Neural cell (in vitro differentiated cells): Measurements from ENCODE around the gene DDX56. TPM values are rescaled to one million over a fixed set of nuclear protein-coding genes. Genes with fewer than 3 reads are reported as not detected.

ENCODE experiments used
- H2AFZ ChIP-seq: fragments of 200-600, 300-800 bp; sonication (generic), shearing (Covaris generic); 2 replicates; pipeline ENCODE4 v1.6.0; 2014; ENCODE audit warnings: low read depth, mild to moderate bottlenecking, antibody characterized with exemption, low read length, moderate library complexity
- H3F3A ChIP-seq: fragments of 200-600 bp; shearing (Covaris generic); 2 replicates; pipeline ENCODE4 v1.6.1; 2016; ENCODE audit warnings: mild to moderate bottlenecking, moderate library complexity, mixed read lengths, antibody characterized with exemption, low read length; ENCODE audit not compliant: insufficient read depth, poor library complexity, severe bottlenecking
- H3K27ac ChIP-seq: fragments of 200-600, 300-800 bp; sonication (generic), shearing (Covaris generic); 2 replicates; pipeline ENCODE4 v1.5.1; 2014; ENCODE audit warnings: mild to moderate bottlenecking, low read length, moderate library complexity
- H3K27me3 ChIP-seq: fragments of 300-800, 200-600 bp; sonication (generic), shearing (Covaris generic); 2 replicates; pipeline ENCODE4 v1.6.0; 2014; ENCODE audit warnings: mild to moderate bottlenecking, low read depth, low read length, moderate library complexity; ENCODE audit not compliant: insufficient read depth
- H3K36me3 ChIP-seq: fragments of 300-800, 200-600 bp; sonication (generic), shearing (Covaris generic); 2 replicates; pipeline ENCODE4 v1.5.1; 2014; ENCODE audit warnings: mild to moderate bottlenecking, antibody characterized with exemption, low read length, moderate library complexity; ENCODE audit not compliant: insufficient read depth
- H3K4me2 ChIP-seq: fragments of 300-800, 200-600 bp; sonication (generic), shearing (Covaris generic); 2 replicates; pipeline ENCODE4 v1.6.0; 2014; ENCODE audit warnings: mild to moderate bottlenecking, low read length
- H3K4me3 ChIP-seq: fragments of 300-800, 200-600 bp; sonication (generic), shearing (Covaris generic); 2 replicates; pipeline ENCODE4 v1.5.1; 2014; ENCODE audit warnings: mild to moderate bottlenecking, low read length, moderate library complexity
- H3K79me2 ChIP-seq: fragments of 200-600 bp; shearing (Covaris generic); replicated peaks from 2 replicates; pipeline ENCODE4 v1.6.0; 2014; ENCODE audit warnings: mild to moderate bottlenecking, low read length, moderate library complexity; ENCODE audit not compliant: insufficient read depth
- H3K9ac ChIP-seq: fragments of 300-800, 200-600 bp; sonication (generic), shearing (Covaris generic); 2 replicates; pipeline ENCODE4 v1.6.1; 2016; ENCODE audit warnings: mild to moderate bottlenecking, low read length, mixed read lengths
- H3K9me2 ChIP-seq: fragments of 200-600 bp; shearing (Covaris generic); 2 replicates; pipeline ENCODE4 v1.6.1; 2016; ENCODE audit warnings: mild to moderate bottlenecking, low read length, mixed read lengths; ENCODE audit not compliant: insufficient read depth
- H3K9me3 ChIP-seq: fragments of 200-600, 300-800 bp; sonication (generic), shearing (Covaris generic); 2 replicates; pipeline ENCODE4 v1.6.1; 2016; ENCODE audit warnings: mild to moderate bottlenecking, mixed run types, low read length, moderate library complexity, mixed read lengths
- H4K20me1 ChIP-seq: fragments of 200-600 bp; shearing (Covaris generic); 2 replicates; pipeline ENCODE4 v1.6.1; 2016; ENCODE audit warnings: mild to moderate bottlenecking, mixed run types; ENCODE audit not compliant: insufficient read depth
- EP300 ChIP-seq: fragments of 450-650 bp; conservative IDR thresholded peaks from 2 replicates; pipeline ENCODE4 v1.6.1; 2014; ENCODE audit warnings: antibody characterized with exemption, mild to moderate bottlenecking, moderate library complexity; ENCODE audit not compliant: poor library complexity, severe bottlenecking
- EZH2 ChIP-seq: fragments of 200-600, 300-800 bp; shearing (Covaris generic), sonication (generic); IDR thresholded peaks from 2 replicates; pipeline ENCODE4 v1.6.1; 2014; ENCODE audit warnings: antibody characterized with exemption, low read length, borderline replicate concordance, mild to moderate bottlenecking; ENCODE audit not compliant: insufficient read depth, poor library complexity, severe bottlenecking
- MXI1 ChIP-seq: fragments of 450-650 bp; conservative IDR thresholded peaks from 2 replicates; pipeline ENCODE4 v1.6.1; 2014; ENCODE audit warnings: antibody characterized with exemption, mild to moderate bottlenecking; ENCODE audit not compliant: poor library complexity, severe bottlenecking
- POLR2AphosphoS5 ChIP-seq: IDR thresholded peaks from 2 replicates; pipeline ENCODE4 v1.6.1; 2012
- RAD21 ChIP-seq: fragments of 450-650 bp; conservative IDR thresholded peaks from 2 replicates; pipeline ENCODE4 v1.6.1; 2014; ENCODE audit warnings: antibody characterized with exemption, mild to moderate bottlenecking, moderate library complexity
- SMC3 ChIP-seq: fragments of 450-650 bp; conservative IDR thresholded peaks from 2 replicates; pipeline ENCODE4 v1.6.1; 2014; ENCODE audit warnings: antibody characterized with exemption, mild to moderate bottlenecking, moderate library complexity; ENCODE audit not compliant: poor library complexity
- TAF1 ChIP-seq: IDR thresholded peaks from 2 replicates; pipeline ENCODE4 v1.6.1; 2012; ENCODE audit warnings: low read depth
- polyA plus RNA-seq: library from polyadenylated mRNA; depleted of rRNA; stranded (reverse); fragments of >200 nt; gene quantifications from 2 replicates; pipeline ENCODE4 v1.2.3, GENCODE V29; 2014
- TF ChIP-seq, protein P1 (sequence below): fragments of 450-650 bp; IDR thresholded peaks from 2 replicates; pipeline ENCODE4 v1.5.1; 2014; ENCODE audit warnings: antibody characterized with exemption, mild to moderate bottlenecking, moderate library complexity; ENCODE audit not compliant: poor library complexity, severe bottlenecking
- TF ChIP-seq, protein P2 (sequence below): IDR thresholded peaks from 2 replicates; pipeline ENCODE4 v1.6.1; 2012; ENCODE audit warnings: borderline replicate concordance

DDX56 gene
- polyA plus RNA-seq, 1 donor from 2014 or later, result 80.6 TPM

DNA sequence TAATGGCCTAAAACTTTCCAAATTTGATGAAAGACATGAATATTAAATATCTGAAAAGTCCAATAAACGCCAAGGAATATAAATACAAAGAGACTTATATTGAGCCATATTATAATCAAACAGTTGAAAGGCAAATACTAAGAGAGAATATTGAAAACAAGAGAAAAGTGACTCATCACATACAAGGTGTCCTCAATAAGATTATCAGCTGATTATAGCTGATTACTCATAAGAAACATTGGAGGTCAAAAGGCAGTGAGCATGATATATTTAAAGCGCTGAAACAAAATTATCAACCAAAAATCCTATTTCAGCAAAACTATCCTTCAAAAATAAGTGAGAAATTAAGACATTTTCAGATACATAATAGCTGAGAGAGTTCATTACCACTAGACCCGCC lies 24.8 kb downstream of the DDX56 start:
- TF ChIP-seq, protein P1, sequence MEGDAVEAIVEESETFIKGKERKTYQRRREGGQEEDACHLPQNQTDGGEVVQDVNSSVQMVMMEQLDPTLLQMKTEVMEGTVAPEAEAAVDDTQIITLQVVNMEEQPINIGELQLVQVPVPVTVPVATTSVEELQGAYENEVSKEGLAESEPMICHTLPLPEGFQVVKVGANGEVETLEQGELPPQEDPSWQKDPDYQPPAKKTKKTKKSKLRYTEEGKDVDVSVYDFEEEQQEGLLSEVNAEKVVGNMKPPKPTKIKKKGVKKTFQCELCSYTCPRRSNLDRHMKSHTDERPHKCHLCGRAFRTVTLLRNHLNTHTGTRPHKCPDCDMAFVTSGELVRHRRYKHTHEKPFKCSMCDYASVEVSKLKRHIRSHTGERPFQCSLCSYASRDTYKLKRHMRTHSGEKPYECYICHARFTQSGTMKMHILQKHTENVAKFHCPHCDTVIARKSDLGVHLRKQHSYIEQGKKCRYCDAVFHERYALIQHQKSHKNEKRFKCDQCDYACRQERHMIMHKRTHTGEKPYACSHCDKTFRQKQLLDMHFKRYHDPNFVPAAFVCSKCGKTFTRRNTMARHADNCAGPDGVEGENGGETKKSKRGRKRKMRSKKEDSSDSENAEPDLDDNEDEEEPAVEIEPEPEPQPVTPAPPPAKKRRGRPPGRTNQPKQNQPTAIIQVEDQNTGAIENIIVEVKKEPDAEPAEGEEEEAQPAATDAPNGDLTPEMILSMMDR, result no peak
- TF ChIP-seq, protein P2, sequence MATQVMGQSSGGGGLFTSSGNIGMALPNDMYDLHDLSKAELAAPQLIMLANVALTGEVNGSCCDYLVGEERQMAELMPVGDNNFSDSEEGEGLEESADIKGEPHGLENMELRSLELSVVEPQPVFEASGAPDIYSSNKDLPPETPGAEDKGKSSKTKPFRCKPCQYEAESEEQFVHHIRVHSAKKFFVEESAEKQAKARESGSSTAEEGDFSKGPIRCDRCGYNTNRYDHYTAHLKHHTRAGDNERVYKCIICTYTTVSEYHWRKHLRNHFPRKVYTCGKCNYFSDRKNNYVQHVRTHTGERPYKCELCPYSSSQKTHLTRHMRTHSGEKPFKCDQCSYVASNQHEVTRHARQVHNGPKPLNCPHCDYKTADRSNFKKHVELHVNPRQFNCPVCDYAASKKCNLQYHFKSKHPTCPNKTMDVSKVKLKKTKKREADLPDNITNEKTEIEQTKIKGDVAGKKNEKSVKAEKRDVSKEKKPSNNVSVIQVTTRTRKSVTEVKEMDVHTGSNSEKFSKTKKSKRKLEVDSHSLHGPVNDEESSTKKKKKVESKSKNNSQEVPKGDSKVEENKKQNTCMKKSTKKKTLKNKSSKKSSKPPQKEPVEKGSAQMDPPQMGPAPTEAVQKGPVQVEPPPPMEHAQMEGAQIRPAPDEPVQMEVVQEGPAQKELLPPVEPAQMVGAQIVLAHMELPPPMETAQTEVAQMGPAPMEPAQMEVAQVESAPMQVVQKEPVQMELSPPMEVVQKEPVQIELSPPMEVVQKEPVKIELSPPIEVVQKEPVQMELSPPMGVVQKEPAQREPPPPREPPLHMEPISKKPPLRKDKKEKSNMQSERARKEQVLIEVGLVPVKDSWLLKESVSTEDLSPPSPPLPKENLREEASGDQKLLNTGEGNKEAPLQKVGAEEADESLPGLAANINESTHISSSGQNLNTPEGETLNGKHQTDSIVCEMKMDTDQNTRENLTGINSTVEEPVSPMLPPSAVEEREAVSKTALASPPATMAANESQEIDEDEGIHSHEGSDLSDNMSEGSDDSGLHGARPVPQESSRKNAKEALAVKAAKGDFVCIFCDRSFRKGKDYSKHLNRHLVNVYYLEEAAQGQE, result no peak
- TF ChIP-seq SMC3, result no peak
- TF ChIP-seq TAF1, result no peak
- no peak for TF ChIP-seq EP300
- no peak for TF ChIP-seq MXI1
- no peak for TF ChIP-seq RAD21
- no peak for TF ChIP-seq POLR2AphosphoS5
- TF ChIP-seq EZH2, result no peak
- H2AFZ ChIP-seq, result no peak overlapping the region
- H3K27me3 ChIP-seq, result no peaks in the 10 kb centered on the region
- no peaks in the 10 kb centered on the region for H3K36me3 ChIP-seq
- no peaks in the 10 kb centered on the region for H3K79me2 ChIP-seq
- no peaks in the 10 kb centered on the region for H3F3A ChIP-seq
- no peaks in the 10 kb centered on the region for H3K9me2 ChIP-seq
- H3K9me3 ChIP-seq, result no peaks in the 10 kb centered on the region
- no peaks in the 10 kb centered on the region for H4K20me1 ChIP-seq
- H3K27ac ChIP-seq, result no peak overlapping the region
- H3K4me2 ChIP-seq, result no peak overlapping the region
- no peak overlapping the region for H3K9ac ChIP-seq
- H3K4me3 ChIP-seq, result no peak overlapping the region

DNA sequence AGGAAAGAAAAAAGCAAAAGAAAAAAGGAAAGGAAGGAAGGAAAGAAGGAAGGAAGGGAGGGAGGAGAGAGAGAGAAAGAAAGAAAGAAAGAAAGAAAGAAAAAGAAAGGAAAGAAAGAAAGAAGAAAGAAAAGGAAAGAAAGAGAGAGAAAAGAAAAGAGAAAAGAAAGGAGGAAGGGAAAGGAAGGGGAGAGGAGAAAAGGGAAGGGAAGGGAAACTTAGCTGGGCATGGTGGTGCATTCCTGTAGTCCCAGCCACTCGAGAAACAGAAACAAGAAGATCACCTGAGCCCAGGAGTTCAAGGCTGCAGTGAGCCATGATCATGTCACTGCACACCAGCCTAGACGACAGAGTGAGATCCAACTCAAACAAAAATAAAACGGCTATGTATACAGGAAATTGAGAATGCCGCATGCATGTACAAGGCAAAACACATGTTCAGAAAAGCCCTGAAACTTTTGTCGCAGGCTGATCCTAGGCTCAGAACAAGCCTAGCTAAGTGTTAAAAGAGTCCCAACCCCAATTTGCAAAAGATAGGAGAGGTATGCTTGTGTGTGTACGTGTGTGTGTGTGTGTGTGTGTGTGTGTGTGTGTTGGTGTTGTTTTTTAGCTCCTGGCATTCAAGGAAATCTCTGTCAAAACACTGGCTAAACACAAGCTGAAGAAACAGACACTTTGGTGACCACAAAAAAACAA lies 26.0 kb downstream of the DDX56 start:
- H3F3A ChIP-seq, result no peaks in the 10 kb centered on the region
- no peak overlapping the region for H2AFZ ChIP-seq
- H3K9me2 ChIP-seq, result no peaks in the 10 kb centered on the region
- no peak overlapping the region for H3K4me2 ChIP-seq
- no peak overlapping the region for H3K4me3 ChIP-seq
- H3K27me3 ChIP-seq, result no peaks in the 10 kb centered on the region
- no peaks in the 10 kb centered on the region for H3K79me2 ChIP-seq
- no peak overlapping the region for H3K9ac ChIP-seq
- H3K9me3 ChIP-seq, result no peaks in the 10 kb centered on the region
- H3K27ac ChIP-seq, result no peak overlapping the region
- no peaks in the 10 kb centered on the region for H3K36me3 ChIP-seq
- TF ChIP-seq SMC3 (no peak), EP300 (no peak), EZH2 (no peak), TAF1 (no peak), POLR2AphosphoS5 (no peak), MXI1 (no peak), RAD21 (no peak)
- TF ChIP-seq, protein P2, result no peak
- TF ChIP-seq, protein P1, result no peak
- H4K20me1 ChIP-seq, result no peaks in the 10 kb centered on the region
